HG03045 (cell line): ENCODE results near the gene CPSF3.
"Not testable (repeated sequence)": the region's sequence is repeated elsewhere in the genome, so short reads cannot be mapped to it uniquely, and the experiment has no call there.

ENCODE experiments used
- ATAC-seq: cut with Tn5 transposase; IDR thresholded peaks from one replicate; pipeline ENCODE4 v1.9.1; 2021; ENCODE audit warnings: mild to moderate bottlenecking, moderate library complexity; ENCODE audit not compliant: unreplicated experiment

Gene CPSF3

GRCh38 chr2:9497017-9497416 lies 73.6 kb downstream of the CPSF3 start:
- ATAC-seq = no peak

- no peak for ATAC-seq
These were observed 74.8 kb downstream of the CPSF3 start for GRCh38 chr2:9498210-9498609.

- ATAC-seq = no peak
These were observed 85.5 kb downstream of the CPSF3 start for GRCh38 chr2:9508931-9509330.

GRCh38 chr2:9513946-9514345 lies 90.5 kb downstream of the CPSF3 start:
- not testable (repeated sequence) for ATAC-seq

GRCh38 chr2:9517118-9517782 lies 93.8 kb downstream of the CPSF3 start:
- no peak for ATAC-seq

- no peak for ATAC-seq
These were observed 94.7 kb downstream of the CPSF3 start for GRCh38 chr2:9518163-9518562.

GRCh38 chr2:9518780-9519179 lies 95.3 kb downstream of the CPSF3 start:
- no peak for ATAC-seq

GRCh38 chr2:9519250-9519649 lies 95.8 kb downstream of the CPSF3 start:
- no peak for ATAC-seq
